ENCODE results near the gene RASSF7. TPM values are rescaled to one million over a fixed set of nuclear protein-coding genes. Genes with fewer than 3 reads are reported as not detected.

RASSF7 gene
- total RNA-seq, 1 experiment from 2014 or later = 124 TPM

GRCh38 chr11:548700-549603 lies 11.8 kb upstream of the RASSF7 start:
- in situ Hi-C loops (cut with HindIII; ENCODE audit: low pct_unique_long_range_greater_than_20kb, low sequenced_read_pairs) = no loop called here
- no peak for DNase-seq (ENCODE audit: low read depth)

GRCh38 chr11:550021-550745 lies 10.6 kb upstream of the RASSF7 start:
- in situ Hi-C loops (cut with HindIII; ENCODE audit: low pct_unique_long_range_greater_than_20kb, low sequenced_read_pairs) = no loop called here
- DNase-seq (ENCODE audit: low read depth) = no peak

GRCh38 chr11:550746-551085 lies 10.1 kb upstream of the RASSF7 start:
- in situ Hi-C loops (cut with HindIII; ENCODE audit: low pct_unique_long_range_greater_than_20kb, low sequenced_read_pairs) = no loop called here
- DNase-seq (ENCODE audit: low read depth) = no peak

- DNase-seq (ENCODE audit: low read depth) = no peak
- in situ Hi-C loops (cut with HindIII; ENCODE audit: low pct_unique_long_range_greater_than_20kb, low sequenced_read_pairs) = no loop called here
Observed at GRCh38 chr11:551131-551530, 9.6 kb upstream of the RASSF7 start.

- DNase-seq (ENCODE audit: low read depth) = no peak
- in situ Hi-C loops (cut with HindIII; ENCODE audit: low pct_unique_long_range_greater_than_20kb, low sequenced_read_pairs) = no loop called here
Observed at GRCh38 chr11:551596-551995, 9.2 kb upstream of the RASSF7 start.

GRCh38 chr11:553083-553987 lies 7.4 kb upstream of the RASSF7 start:
- DNase-seq (ENCODE audit: low read depth) = no peak
- in situ Hi-C loops (cut with HindIII; ENCODE audit: low pct_unique_long_range_greater_than_20kb, low sequenced_read_pairs) = no loop called here

GRCh38 chr11:553988-554340 lies 6.8 kb upstream of the RASSF7 start:
- in situ Hi-C loops (cut with HindIII; ENCODE audit: low pct_unique_long_range_greater_than_20kb, low sequenced_read_pairs) = no loop called here
- DNase-seq (ENCODE audit: low read depth) = no peak

- in situ Hi-C loops (cut with HindIII; ENCODE audit: low pct_unique_long_range_greater_than_20kb, low sequenced_read_pairs) = no loop called here
- no peak for DNase-seq (ENCODE audit: low read depth)
Observed at GRCh38 chr11:554428-555226, 6.1 kb upstream of the RASSF7 start.

- DNase-seq (ENCODE audit: low read depth) = no peak
- in situ Hi-C loops (cut with HindIII; ENCODE audit: low pct_unique_long_range_greater_than_20kb, low sequenced_read_pairs) = no loop called here
Observed at GRCh38 chr11:555227-555779, 5.5 kb upstream of the RASSF7 start.

GRCh38 chr11:555780-556661 lies 4.7 kb upstream of the RASSF7 start:
- in situ Hi-C loops (cut with HindIII; ENCODE audit: low pct_unique_long_range_greater_than_20kb, low sequenced_read_pairs) = no loop called here
- DNase-seq (ENCODE audit: low read depth) = no peak

GRCh38 chr11:556662-557256 lies 4.0 kb upstream of the RASSF7 start:
- DNase-seq (ENCODE audit: low read depth) = no peak
- in situ Hi-C loops (cut with HindIII; ENCODE audit: low pct_unique_long_range_greater_than_20kb, low sequenced_read_pairs) = no loop called here

- in situ Hi-C loops (cut with HindIII; ENCODE audit: low pct_unique_long_range_greater_than_20kb, low sequenced_read_pairs) = no loop called here
- no peak for DNase-seq (ENCODE audit: low read depth)
Observed at GRCh38 chr11:557328-558132, 3.2 kb upstream of the RASSF7 start.

- in situ Hi-C loops (cut with HindIII; ENCODE audit: low pct_unique_long_range_greater_than_20kb, low sequenced_read_pairs) = no loop called here
- DNase-seq (ENCODE audit: low read depth) = no peak
Observed at GRCh38 chr11:558503-558902, 2.3 kb upstream of the RASSF7 start.

- no peak for DNase-seq (ENCODE audit: low read depth)
Observed at GRCh38 chr11:559020-559620, 1.6 kb upstream of the RASSF7 start.

GRCh38 chr11:559712-560304 lies 962 bp upstream of the RASSF7 start:
- no peak for DNase-seq (ENCODE audit: low read depth)
- in situ Hi-C loops (cut with HindIII; ENCODE audit: low pct_unique_long_range_greater_than_20kb, low sequenced_read_pairs) = no loop called here

More at GRCh38 chr11:559020-559620, 1.6 kb upstream of the RASSF7 start:
- in situ Hi-C loops (cut with HindIII; ENCODE audit: low pct_unique_long_range_greater_than_20kb, low sequenced_read_pairs) = no loop called here
